Right lobe of liver (tissue), 4 donors: Measurements from ENCODE around the gene AMMECR1L.

Source experiments
- CTCF ChIP-seq, 4 donors: fragments of 200-600 bp in 3 of 4; fragments of 450-650 bp in 1 of 4; IDR thresholded peaks; one replicate each; pipeline versions ENCODE4 v1.5.1 to v1.8.0; 2016 to 2022; ENCODE audit warnings: antibody characterized with exemption in 4 of 4, mild to moderate bottlenecking in 2 of 4
- POLR2A ChIP-seq: fragments of 450-650 bp; IDR thresholded peaks from one replicate; pipeline ENCODE4 v1.6.1; 2017; ENCODE audit warnings: antibody characterized with exemption, mild to moderate bottlenecking
- donor health status: DM: no; HTN: no; CAD: no.
- donor health status: DM: no; HTN: no; CAD: no.
- donor health status: DM: no; HTN: yes; CAD: no.

- no peak for TF ChIP-seq CTCF (IDR thresholded peaks at IDR 0.05)
- TF ChIP-seq POLR2A: no peak
Observed at GRCh38 chr2:127843677-127844076, 42.1 kb downstream of the AMMECR1L start.
